ENCODE results near the gene ATG10. TPM values are rescaled to one million over a fixed set of nuclear protein-coding genes. Genes with fewer than 3 reads are reported as not detected.

Gene ATG10
- polyA plus RNA-seq, 1 experiment: 1.7 TPM

GRCh38 chr5:82205005-82205404 lies 233.2 kb downstream of the ATG10 start:
- H3K36me3 ChIP-seq (ENCODE audit: control insufficient read depth, insufficient read depth, low read length): no peaks in the 10 kb centered on the region
- TF ChIP-seq CTCF (IDR thresholded peaks at IDR 0.05; ENCODE audit: insufficient read depth, low read depth, low read length): no peak
- no peak for DNase-seq (ENCODE audit: low read depth)
- no peaks in the 10 kb centered on the region for H3K27me3 ChIP-seq (ENCODE audit: control insufficient read depth, insufficient read depth, low read length)
- ChIA-PET POLR2A (no interaction called here), CTCF (no interaction called here)
- H3K4me3 ChIP-seq (ENCODE audit: low read depth, low read length): no peak overlapping the region

GRCh38 chr5:82208371-82208770 lies 236.5 kb downstream of the ATG10 start:
- Histone ChIP-seq H3K27me3 (ENCODE audit: control insufficient read depth, insufficient read depth, low read length) (no peaks in the 10 kb centered on the region), H3K36me3 (ENCODE audit: control insufficient read depth, insufficient read depth, low read length) (no peaks in the 10 kb centered on the region), H3K4me3 (ENCODE audit: low read depth, low read length) (no peak overlapping the region)
- TF ChIP-seq CTCF (IDR thresholded peaks at IDR 0.05; ENCODE audit: insufficient read depth, low read depth, low read length): no peak
- no peak for DNase-seq (ENCODE audit: low read depth)
- CTCF ChIA-PET: no interaction called here
- POLR2A ChIA-PET: no interaction called here

GRCh38 chr5:82211855-82212572 lies 240.2 kb downstream of the ATG10 start:
- ChIA-PET CTCF (interaction anchor here (0.6 to 1.5 kb wide), 2 partner anchors 13 to 100 kb away, joined by 3 read pairs; no protein-coding TSS in a partner anchor), POLR2A (no interaction called here)
- no peak for DNase-seq (ENCODE audit: low read depth)
- Histone ChIP-seq H3K27me3 (ENCODE audit: control insufficient read depth, insufficient read depth, low read length) (no peaks in the 10 kb centered on the region), H3K4me3 (ENCODE audit: low read depth, low read length) (no peak overlapping the region), H3K36me3 (ENCODE audit: control insufficient read depth, insufficient read depth, low read length) (no peaks in the 10 kb centered on the region)
- TF ChIP-seq CTCF (IDR thresholded peaks at IDR 0.05; ENCODE audit: insufficient read depth, low read depth, low read length): no peak

- Histone ChIP-seq H3K4me3 (ENCODE audit: low read depth, low read length) (no peak overlapping the region), H3K27me3 (ENCODE audit: control insufficient read depth, insufficient read depth, low read length) (no peaks in the 10 kb centered on the region), H3K36me3 (ENCODE audit: control insufficient read depth, insufficient read depth, low read length) (no peaks in the 10 kb centered on the region)
- CTCF ChIA-PET: interaction anchor here (0.9 to 1.3 kb wide), 3 partner anchors 8 to 50 kb away, joined by 3 read pairs; no protein-coding TSS in a partner anchor
- no peak for TF ChIP-seq CTCF (IDR thresholded peaks at IDR 0.05; ENCODE audit: insufficient read depth, low read depth, low read length)
- DNase-seq (ENCODE audit: low read depth): no peak
- POLR2A ChIA-PET: no interaction called here
These were observed 246.1 kb downstream of the ATG10 start for GRCh38 chr5:82217917-82218316.

GRCh38 chr5:82218374-82219156 lies 246.7 kb downstream of the ATG10 start:
- no peak overlapping the region for H3K4me3 ChIP-seq (ENCODE audit: low read depth, low read length)
- POLR2A ChIA-PET: no interaction called here
- H3K36me3 ChIP-seq (ENCODE audit: control insufficient read depth, insufficient read depth, low read length): no peaks in the 10 kb centered on the region
- CTCF ChIA-PET: interaction anchor here (0.6 to 1.1 kb wide), 3 partner anchors 8 to 240 kb away, joined by 3 read pairs; no protein-coding TSS in a partner anchor
- DNase-seq (ENCODE audit: low read depth): no peak
- no peaks in the 10 kb centered on the region for H3K27me3 ChIP-seq (ENCODE audit: control insufficient read depth, insufficient read depth, low read length)
- no peak for TF ChIP-seq CTCF (IDR thresholded peaks at IDR 0.05; ENCODE audit: insufficient read depth, low read depth, low read length)

Data from BJ (cell line).